IPS-11a (cell line): Measurements from ENCODE around the gene FAAP20.

ENCODE experiments used
- H3K4me3 ChIP-seq: one replicate; pipeline ENCODE4 v1.5.1; 2013; ENCODE audit warnings: low read depth, low read length, control low read depth

FAAP20 gene

DNA sequence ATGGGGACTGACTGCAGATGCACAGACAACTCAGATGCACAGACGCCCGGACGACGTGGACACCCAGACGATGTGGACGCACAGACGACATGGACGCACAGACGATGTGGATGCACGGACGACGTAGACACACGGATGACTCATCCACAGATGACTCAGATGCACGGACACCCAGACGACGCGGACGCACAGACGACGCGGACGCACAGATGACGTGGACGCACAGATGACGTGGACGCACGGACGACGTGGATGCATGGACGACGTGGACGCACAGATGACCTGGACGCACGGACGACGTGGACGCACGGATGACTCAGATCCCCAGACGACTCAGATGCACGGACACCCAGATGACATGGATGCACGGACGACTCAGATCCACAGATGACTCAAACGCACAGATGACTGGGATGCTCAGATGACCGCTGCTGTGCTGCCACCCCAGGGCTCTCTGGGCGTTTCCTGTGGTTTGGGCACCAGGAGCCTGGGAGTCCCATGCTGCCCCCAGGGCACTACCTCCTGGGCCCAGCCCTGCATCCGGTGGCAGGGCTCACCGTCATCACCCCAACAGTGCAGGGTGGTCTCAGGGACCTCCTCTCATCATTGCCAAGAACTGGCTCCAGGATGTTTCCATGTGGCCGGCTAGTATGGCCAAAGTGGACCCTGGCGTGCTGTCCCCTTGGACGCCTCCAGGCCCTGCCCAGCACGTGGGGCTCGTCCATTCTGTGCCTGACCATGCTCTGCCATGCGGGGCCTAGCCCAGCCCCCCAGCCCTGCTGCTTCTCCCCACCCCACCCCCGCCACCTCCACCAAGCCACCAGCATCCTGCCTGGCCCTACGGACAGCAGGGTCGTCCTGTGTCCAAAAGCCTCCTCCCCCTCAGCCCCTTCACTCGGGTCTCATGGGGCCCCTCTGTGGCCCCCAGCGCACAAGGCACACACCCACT lies 14.0 kb downstream of the FAAP20 start:
- no peak overlapping the region for H3K4me3 ChIP-seq

DNA sequence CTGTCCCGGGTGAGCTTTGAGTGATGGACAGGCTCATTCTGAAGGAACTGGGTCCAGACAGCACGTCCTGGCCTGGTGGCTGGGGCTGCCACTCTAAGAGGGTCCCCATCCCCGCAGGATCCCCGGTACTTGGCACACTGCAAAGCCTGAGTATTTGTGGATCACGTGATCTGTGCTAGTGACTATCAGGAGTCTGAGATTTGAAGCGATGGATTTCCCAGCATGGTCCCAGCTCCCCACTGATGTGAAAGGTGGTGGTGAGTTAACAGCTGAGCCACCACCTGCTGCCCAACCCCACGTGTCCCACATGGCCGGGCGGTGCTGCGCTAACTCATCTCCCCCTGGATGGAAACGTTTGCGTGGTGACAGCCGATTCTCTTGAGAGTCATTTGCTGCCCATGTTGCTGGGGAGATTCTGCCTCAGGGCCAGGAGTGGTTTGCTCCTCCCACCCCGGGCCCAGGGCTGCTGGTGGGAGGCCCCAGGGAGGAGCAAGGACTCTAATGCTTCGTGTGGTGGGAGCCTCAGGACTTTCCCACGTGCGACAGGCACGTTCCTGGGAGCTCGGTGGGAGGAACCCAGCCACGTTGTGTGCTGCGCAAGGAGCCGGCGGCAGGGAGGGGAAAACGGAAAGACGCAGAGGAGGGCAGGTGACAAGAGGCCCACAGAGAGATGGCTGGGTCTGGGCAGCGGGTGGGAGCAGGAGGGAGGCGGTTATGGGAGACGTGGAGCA lies 15.1 kb downstream of the FAAP20 start:
- no peak overlapping the region for H3K4me3 ChIP-seq

DNA sequence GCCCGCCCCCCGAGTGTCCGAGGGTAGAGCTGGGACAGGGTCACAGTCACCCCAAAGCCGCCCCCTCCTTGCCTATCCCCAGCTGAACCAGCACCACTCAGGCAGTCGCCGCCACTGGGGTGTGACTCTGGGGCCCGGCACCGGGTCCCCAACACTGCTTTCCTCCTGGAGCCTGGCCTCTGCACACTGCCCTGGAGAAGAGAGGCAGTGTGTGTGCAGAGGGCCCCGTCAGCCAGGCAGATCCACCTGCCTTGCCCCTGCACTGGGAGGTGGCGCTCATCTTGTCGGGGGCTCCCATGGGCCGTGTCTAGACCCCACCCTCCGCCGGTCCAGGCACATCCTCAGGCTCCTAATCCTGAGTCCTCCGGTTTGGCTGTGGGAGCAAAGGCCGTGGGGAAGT lies 15.7 kb downstream of the FAAP20 start:
- no peak overlapping the region for H3K4me3 ChIP-seq

- H3K4me3 ChIP-seq, result no peak overlapping the region
These were observed 16.5 kb downstream of the FAAP20 start for GRCh38 chr1:2177946-2178538.

GRCh38 chr1:2177541-2177940 lies 17.0 kb downstream of the FAAP20 start:
- no peak overlapping the region for H3K4me3 ChIP-seq

DNA sequence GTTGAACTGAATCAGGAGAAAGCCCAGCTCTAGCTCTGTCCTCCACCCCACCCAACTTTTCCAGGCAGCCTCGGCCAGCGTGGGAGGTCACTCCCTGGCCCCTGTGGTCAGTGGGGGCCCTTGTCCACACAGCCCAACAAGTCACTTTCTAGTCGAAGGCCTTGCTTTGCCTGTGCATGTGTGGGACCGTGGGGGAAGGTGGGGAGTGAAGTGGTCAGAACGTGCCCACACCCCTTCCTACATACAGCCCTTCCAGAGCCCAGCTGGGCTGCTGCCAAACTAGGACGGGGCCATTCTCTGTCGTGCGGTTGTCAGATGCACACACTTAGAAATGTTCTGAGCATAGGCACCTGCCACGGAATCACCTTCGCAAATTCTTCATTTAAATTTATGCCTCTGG lies 18.0 kb downstream of the FAAP20 start:
- H3K4me3 ChIP-seq, result no peak overlapping the region

- H3K4me3 ChIP-seq, result no peak overlapping the region
These were observed 18.7 kb downstream of the FAAP20 start for GRCh38 chr1:2175681-2176454.

- H3K4me3 ChIP-seq, result no peak overlapping the region
These were observed 19.5 kb downstream of the FAAP20 start for GRCh38 chr1:2175055-2175414.

GRCh38 chr1:2174348-2175054 lies 20.1 kb downstream of the FAAP20 start:
- H3K4me3 ChIP-seq, result no peak overlapping the region

GRCh38 chr1:2173546-2174347 lies 20.8 kb downstream of the FAAP20 start:
- no peak overlapping the region for H3K4me3 ChIP-seq

DNA sequence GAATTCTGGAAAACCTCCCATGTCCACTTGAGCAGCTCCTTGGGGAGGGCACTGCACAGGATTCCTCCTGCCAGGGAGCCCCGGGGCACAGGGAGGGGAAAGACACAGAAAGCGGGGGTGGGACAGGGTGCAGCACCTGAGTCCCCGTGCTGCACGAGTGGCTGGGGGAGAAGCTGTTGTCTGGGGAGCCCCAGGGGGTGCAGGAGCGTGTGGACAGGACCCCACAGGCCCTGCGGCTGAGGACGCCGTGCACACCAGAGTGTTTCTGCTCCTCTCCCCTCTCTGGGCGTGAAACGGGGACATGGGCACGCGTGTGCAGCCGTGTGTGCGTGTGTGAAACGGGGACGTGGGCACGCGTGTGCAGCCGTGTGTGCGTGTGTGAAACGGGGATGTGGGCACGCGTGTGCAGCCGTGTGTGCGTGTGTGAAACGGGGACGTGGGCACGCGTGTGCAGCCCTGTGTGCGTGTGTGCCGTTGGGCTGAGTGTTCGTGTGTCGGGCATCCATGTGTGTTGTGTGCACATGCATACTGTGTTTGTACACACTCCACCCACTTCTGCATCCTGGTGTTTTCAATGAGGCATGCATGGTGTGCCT lies 21.9 kb downstream of the FAAP20 start:
- H3K4me3 ChIP-seq, result no peak overlapping the region

DNA sequence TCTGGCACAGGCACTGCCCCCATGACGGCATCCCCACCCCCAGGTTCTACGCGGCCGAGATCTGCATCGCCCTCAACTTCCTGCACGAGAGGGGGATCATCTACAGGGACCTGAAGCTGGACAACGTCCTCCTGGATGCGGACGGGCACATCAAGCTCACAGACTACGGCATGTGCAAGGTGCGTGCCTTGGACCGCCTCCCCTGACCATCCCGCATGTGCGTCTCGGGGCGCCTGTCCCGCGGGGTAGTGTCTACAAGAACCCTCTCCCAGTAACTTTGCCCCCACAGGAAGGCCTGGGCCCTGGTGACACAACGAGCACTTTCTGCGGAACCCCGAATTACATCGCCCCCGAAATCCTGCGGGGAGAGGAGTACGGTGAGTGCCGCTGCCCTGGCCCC lies 22.6 kb downstream of the FAAP20 start:
- H3K4me3 ChIP-seq, result no peak overlapping the region

- H3K4me3 ChIP-seq, result no peak overlapping the region
These were observed 24.4 kb downstream of the FAAP20 start for GRCh38 chr1:2170211-2170610.

- H3K4me3 ChIP-seq, result no peak overlapping the region
These were observed 25.3 kb downstream of the FAAP20 start for GRCh38 chr1:2169200-2169836.

GRCh38 chr1:2168535-2168934 lies 26.0 kb downstream of the FAAP20 start:
- H3K4me3 ChIP-seq, result no peak overlapping the region

DNA sequence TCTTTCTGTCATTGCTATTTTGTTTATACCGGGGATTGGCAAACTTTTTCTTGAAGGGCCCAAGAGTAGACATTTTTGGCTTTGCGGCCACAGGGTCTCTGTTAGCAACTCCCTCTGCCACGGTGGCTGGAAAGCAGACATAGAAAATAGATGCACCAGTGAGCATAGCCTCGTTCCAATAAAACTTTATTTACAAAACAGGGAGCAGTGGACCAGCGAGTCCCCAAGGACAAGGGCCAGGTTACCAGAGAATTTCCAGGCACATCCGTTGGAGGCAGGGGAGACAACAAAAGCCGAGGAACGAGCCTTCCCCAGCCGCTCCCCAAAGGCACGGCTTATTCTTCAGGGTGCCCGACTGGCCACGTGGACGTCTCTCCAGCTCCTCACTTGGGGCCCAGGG lies 26.5 kb downstream of the FAAP20 start:
- H3K4me3 ChIP-seq, result no peak overlapping the region

DNA sequence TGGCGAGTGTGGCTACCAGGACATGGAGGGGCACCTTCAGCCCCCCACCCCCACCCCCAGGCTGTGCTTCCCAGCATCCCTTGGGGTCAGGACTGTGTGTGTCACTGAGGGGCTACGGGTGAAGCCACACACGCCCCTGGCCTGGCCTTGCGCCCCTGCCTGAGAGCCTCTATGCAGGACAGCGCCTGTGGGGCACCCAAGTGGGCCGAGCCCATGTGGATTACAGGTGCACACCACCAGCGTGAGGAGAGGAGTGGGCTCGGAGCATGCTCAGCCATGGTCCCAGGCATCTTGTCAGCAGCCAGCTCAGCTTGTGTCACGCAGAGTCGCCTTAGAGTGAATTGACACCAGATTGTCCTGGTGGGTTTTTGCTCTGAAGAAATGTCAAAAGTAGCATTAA lies 27.9 kb downstream of the FAAP20 start:
- H3K4me3 ChIP-seq, result no peak overlapping the region

- no peak overlapping the region for H3K4me3 ChIP-seq
These were observed 28.3 kb downstream of the FAAP20 start for GRCh38 chr1:2166254-2166653.

DNA sequence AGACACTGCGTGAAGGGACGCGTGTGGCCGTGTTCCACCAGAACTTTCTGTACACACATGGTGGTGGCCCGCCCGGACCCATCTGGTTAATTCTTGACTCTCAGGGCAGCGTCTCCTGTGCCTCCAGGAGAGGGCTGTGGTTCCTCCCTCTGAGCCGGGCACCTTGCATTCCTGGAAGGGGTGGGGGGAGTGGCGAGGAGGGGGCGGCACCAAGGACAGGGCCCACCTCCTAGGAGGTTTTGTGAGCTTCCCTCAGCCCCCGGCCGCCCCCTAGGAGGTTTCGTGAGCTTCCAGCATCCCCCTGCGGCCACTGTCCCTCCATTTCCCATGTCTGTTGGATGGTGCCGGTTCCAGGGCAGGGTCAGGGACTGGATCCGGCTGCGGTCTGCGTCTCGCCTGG lies 28.9 kb downstream of the FAAP20 start:
- H3K4me3 ChIP-seq, result no peak overlapping the region
